Stimulated activated naive CD8-positive, alpha-beta T cell treated with anti-CD3 and anti-CD28 coated beads, Interleukin-15, amount 100 ng/mL, for 72 hours (primary cell): ENCODE measurements around the gene NOS3.
"Not testable (repeated sequence)": the region's sequence is repeated elsewhere in the genome, so short reads cannot be mapped to it uniquely, and the experiment has no call there.

Experiments used
- ATAC-seq: fragments of 150-1000 bp; cut with Tn5 transposase; 2 replicates; pipeline ENCODE4 v1.10.0; 2021; ENCODE audit warnings: mild to moderate bottlenecking, moderate library complexity
- DNase-seq, 2 donors: peaks; one replicate each; pipeline ENCODE4 v3.0.0; 2021 to 2022
- H3K27ac Mint-ChIP-seq, 2 donors: one replicate each; pipeline ENCODE4 v1.8.0; 2022; ENCODE audit warnings: mild to moderate bottlenecking in 2 of 2, mixed read lengths in 2 of 2, moderate library complexity in 2 of 2
- H3K27me3 Mint-ChIP-seq: one replicate; pipeline ENCODE4 v1.8.0; 2022; ENCODE audit warnings: mixed read lengths
- H3K4me1 Mint-ChIP-seq: one replicate; pipeline ENCODE4 v1.8.0; 2022; ENCODE audit warnings: mild to moderate bottlenecking, mixed read lengths
- H3K4me3 Mint-ChIP-seq, 2 donors: one replicate each; pipeline ENCODE4 v1.8.0; 2022; ENCODE audit warnings: mild to moderate bottlenecking in 2 of 2, mixed read lengths in 2 of 2, moderate library complexity in 1 of 2
- H3K9me3 Mint-ChIP-seq, 2 donors: one replicate each; pipeline ENCODE4 v1.8.0; 2022; ENCODE audit warnings: mixed read lengths in 2 of 2

The NOS3 gene

DNA sequence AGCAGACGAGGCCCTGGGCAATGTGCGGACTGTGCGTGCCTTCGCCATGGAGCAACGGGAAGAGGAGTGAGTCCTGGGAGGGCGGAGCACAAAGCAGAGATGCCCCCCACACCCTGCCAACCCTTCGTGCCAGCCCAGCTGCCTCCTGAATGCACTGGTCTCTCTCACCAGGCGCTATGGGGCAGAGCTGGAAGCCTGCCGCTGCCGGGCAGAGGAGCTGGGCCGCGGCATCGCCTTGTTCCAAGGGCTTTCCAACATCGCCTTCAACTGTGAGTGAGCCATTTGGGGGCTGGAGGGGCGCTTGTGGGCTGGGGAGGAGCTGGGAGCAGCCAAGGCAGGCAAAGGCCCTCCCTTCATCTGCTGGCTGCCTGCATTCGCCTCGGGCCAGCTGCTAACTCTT lies 45.1 kb downstream of the NOS3 start:
- Mint-ChIP-seq H3K4me1 (peaks cover 28% of the 10 kb centered on the region), H3K9me3 (no peaks in the 10 kb centered on the region), H3K27ac (no peak overlapping the region), H3K4me3 (no peak overlapping the region), H3K27me3 (no peaks in the 10 kb centered on the region)
- DNase-seq = no peak
- ATAC-seq = no peak

DNA sequence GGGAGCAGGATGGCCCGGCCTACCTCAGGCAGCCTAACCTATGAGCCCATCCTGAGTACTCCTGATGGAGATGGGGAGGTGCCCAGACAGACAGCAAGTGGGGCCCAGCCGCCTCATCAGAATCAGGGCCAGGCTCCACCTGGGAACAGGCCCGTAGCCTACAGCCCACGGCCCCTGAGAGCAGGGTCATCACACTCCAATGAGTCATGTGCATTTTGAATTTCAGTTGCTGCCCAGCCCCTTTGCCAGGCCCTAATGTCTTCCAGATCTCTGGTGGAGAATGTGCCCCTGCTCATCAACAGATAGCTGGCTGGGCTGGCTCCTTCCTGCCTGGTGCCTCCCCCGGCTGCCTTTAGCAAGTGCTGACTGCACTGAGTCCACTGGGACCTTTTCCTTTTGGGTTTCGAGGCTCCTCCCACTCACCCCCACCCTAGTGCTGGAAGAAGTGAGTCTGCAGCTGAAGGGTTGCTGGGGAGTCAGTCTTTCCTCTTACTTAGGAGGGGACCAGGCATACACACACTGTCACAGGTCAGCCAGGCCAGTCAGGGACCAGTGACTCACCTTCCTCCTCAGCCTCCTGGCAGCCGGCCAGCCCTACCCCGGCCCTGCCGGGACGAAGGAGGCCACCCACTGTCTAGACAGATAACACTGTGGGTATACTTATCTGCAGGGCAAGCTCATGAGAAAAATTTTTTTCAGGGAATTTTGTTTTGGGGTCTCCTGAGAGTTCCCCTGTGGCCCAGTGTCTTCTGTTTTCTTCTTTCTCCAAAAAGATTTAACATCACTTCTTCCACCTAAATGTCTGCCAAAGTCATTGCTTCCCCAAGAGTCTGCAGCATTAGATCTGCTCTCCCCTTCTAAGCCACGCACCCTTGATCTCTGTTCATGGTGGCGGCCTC lies 48.4 kb downstream of the NOS3 start:
- peaks cover 22% of the 10 kb centered on the region for H3K4me1 Mint-ChIP-seq
- DNase-seq = peak; percentile 61 to 74
- peak overlapping the region; percentile 38 to 94 for H3K27ac Mint-ChIP-seq
- H3K4me3 Mint-ChIP-seq = peak overlapping the region; percentile 2 to 59
- peak; percentile 85 for ATAC-seq
- no peaks in the 10 kb centered on the region for H3K9me3 Mint-ChIP-seq
- H3K27me3 Mint-ChIP-seq = no peaks in the 10 kb centered on the region

DNA sequence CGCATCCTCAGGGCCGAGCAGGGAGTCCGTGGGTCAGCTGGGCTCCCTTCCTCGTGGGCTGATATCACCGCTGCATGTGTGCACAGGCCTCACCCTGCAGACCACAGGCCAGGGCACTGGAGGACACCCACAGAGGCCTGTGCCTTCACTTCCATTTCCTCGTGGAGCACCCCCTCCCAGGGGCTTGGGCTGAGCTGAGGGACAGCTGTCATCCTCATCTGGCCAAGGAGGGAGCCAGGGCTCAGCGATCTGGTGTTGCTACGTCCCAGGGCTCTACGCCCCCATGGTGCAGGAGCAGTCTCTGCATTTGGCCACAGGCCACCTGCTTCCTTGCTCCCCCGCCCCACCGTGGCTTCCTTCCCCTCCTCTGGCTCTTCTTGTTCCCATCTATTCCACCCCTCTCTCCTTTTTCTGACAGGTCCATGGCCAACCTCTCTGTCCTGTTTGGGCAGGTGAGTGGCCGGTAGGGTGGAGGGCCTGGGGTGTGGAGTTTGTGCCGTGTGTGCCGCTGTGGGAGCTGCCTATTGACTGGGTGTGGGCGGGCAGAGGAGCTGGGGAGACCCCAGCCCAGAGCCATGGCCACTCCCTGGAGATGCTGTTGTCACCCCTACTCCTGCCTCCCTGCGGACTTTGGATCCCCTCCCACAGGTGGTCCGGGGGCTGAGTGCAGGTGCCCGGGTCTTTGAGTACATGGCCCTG lies 49.2 kb downstream of the NOS3 start:
- no peak for ATAC-seq
- Mint-ChIP-seq H3K27me3 (no peaks in the 10 kb centered on the region), H3K4me1 (peaks cover 22% of the 10 kb centered on the region), H3K4me3 (no peak overlapping the region), H3K9me3 (no peaks in the 10 kb centered on the region), H3K27ac (peak overlapping the region in 1 of 2 donors; percentile 42)
- no peak for DNase-seq

DNA sequence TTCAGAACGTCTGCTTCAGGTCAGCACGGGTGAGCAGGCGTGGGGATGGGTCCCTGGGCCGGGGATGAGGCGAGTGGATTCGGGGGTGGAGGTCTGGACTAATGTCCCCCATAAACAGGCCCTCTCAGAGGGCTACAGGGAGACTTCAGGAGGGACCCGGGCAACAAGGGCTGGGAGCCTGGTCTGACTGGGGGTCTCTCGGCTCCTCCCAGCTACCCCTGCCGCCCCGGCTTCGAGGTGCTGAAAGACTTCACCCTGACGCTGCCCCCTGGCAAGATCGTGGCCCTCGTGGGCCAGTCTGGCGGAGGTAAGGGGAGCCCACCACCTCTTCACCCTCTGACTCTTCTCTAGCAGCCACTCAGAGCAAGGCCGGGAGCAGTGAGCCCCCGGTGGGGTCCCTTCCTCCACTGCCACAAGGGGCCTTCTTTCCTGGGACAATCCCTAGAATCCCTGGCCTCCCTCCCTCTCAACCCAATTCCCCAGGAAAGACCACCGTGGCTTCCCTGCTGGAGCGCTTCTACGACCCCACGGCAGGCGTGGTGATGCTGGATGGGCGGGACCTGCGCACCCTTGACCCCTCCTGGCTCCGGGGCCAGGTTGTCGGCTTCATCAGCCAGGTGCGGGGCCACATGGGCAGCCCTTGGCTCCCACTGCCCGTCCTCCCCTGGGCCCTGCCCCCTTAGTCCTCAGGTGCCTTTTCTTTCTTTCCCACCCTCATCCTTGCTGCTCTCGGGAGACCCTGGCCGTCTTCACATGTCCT lies 50.0 kb downstream of the NOS3 start:
- H3K9me3 Mint-ChIP-seq = no peaks in the 10 kb centered on the region
- H3K27me3 Mint-ChIP-seq = no peaks in the 10 kb centered on the region
- H3K4me3 Mint-ChIP-seq = no peak overlapping the region
- ATAC-seq (no peak), DNase-seq (no peak)
- peaks cover 22% of the 10 kb centered on the region for H3K4me1 Mint-ChIP-seq
- H3K27ac Mint-ChIP-seq = peak overlapping the region in 1 of 2 donors; percentile 42

DNA sequence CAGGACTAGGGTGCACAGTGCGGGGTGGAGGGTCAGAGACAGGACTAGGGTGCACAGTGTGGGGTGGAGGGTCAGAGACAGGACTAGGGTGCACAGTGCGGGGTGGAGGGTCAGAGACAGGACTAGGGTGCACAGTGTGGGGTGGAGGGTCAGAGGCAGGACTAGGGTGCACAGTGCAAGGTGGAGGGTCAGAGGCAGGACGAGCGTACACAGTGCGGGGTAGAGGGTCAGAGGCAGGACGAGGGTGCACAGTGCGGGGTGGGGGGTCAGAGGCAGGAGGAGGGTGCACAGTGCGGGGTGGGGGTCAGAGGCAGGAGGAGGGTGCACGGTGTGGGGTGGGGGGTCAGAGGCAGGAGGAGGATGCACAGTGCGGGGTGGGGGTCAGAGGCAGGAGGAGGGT lies 52.6 kb downstream of the NOS3 start:
- not testable (repeated sequence) for H3K27ac Mint-ChIP-seq, H3K9me3 Mint-ChIP-seq, H3K4me3 Mint-ChIP-seq, H3K27me3 Mint-ChIP-seq, DNase-seq
- peaks cover 24% of the 10 kb centered on the region for H3K4me1 Mint-ChIP-seq
- peak; percentile 44 for ATAC-seq

DNA sequence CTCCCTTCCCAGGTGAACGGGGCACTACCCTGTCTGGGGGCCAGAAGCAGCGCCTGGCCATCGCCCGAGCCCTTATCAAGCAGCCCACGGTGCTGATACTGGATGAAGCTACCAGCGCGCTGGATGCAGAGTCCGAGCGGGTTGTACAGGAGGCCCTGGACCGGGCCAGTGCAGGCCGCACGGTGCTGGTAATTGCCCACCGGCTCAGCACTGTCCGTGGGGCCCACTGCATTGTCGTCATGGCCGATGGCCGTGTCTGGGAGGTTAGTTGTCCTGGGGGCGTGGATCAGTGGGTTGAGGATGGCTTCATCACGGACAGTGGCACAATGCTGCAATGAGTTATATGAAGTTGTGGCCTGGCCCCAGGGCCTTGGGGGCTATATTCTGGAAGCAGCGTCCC lies 53.1 kb downstream of the NOS3 start:
- Mint-ChIP-seq H3K27me3 (no peaks in the 10 kb centered on the region), H3K4me3 (no peak overlapping the region), H3K4me1 (peaks cover 19% of the 10 kb centered on the region), H3K9me3 (no peaks in the 10 kb centered on the region), H3K27ac (no peak overlapping the region)
- no peak for ATAC-seq
- DNase-seq = no peak

DNA sequence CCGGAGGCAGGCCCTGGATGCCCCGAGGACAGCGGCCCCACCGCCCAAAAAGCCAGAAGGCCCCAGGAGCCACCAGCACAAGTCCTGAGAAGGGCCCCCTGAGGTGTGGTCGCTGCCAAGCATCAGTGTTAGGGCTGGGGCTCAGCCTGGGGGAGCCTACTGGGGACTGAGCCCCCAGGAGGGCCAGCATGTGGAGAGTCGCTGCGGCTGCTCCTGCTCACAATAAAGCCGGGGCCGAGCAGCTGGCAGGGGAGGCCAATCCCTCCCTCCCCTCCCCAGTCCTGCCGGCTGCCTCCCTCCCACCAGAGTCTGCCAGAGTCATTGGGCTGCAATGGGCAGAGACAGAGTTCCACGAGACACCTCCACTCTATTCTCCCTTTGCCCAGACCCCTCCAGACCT lies 54.4 kb downstream of the NOS3 start:
- Mint-ChIP-seq H3K9me3 (no peaks in the 10 kb centered on the region), H3K4me1 (peaks cover 6% of the 10 kb centered on the region), H3K27ac (peak overlapping the region in 1 of 2 donors; percentile 34), H3K4me3 (no peak overlapping the region), H3K27me3 (peaks cover 6% of the 10 kb centered on the region)
- DNase-seq (no peak), ATAC-seq (no peak)

DNA sequence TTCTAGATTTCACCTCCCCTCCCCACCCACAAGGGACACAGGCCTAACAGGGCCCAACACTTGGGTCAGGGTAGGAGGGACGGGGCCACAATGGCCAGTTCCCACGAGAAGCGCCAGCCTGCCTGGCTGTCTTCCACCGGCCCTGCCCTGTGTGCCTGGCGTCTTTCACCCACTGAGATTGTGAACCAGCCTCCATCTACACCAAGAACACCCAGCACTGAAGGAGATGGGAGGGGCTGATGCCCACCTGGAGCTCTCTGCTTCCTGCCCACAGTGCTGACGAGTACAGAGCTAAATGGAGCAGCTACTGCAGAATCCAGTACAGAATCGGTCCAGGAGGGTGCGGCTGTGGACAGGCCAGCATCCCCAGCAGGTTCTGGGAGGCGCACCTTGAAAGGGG lies 55.1 kb downstream of the NOS3 start:
- H3K4me1 Mint-ChIP-seq = peaks cover 5% of the 10 kb centered on the region
- H3K27ac Mint-ChIP-seq = no peak overlapping the region
- H3K27me3 Mint-ChIP-seq = peaks cover 10% of the 10 kb centered on the region
- DNase-seq = no peak
- no peak overlapping the region for H3K4me3 Mint-ChIP-seq
- no peak for ATAC-seq
- no peaks in the 10 kb centered on the region for H3K9me3 Mint-ChIP-seq

DNA sequence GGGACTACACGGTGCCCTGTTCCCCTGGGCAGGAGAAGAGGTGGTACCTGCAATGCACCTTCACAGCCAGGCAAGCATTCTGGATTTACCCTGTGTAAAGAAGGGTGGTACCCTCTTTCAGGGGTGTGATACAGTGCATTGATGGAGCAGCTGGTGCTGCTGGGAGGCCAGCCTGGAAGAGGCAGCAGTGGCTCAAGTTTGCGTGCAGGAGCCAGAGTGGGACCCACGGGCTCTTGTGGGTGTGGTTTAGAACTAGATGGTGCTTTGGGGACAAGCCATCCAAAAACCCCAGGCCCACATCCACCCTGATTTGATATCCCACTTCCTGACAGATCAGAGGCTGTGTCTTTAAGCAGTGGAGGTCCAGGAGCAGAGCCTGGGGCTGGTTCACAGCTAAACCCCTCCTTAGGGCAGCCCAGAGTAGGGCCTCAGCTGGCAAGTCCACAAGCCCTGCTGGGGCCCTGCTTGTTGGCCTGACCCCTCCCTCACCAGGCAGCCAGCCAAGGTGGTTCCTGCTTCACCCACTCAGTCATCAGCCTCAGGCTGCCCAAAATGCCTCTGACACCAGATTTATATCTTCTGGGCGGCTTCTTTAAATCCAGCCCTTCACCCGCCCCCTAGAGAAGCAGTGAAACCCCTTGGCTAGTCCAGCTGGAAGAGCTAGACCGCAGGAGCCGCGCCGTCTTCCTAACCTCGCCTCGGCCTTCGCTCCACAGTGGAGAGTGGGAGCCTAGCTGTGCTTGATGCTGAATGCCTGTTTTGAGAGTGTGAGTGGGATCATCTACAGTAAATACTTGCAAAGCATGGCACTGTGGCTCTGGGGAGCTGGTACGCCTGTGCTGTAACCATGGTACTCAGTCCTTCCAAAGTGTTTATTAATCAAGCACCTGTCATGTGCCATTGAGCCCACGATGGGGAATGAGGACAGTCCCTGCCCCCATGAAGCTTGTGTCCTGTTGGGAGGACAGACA lies 56.1 kb downstream of the NOS3 start:
- no peak overlapping the region for H3K27ac Mint-ChIP-seq
- ATAC-seq (no peak), DNase-seq (no peak)
- no peak overlapping the region for H3K4me3 Mint-ChIP-seq
- peaks cover 10% of the 10 kb centered on the region for H3K27me3 Mint-ChIP-seq
- H3K4me1 Mint-ChIP-seq = peaks cover 10% of the 10 kb centered on the region
- H3K9me3 Mint-ChIP-seq = no peaks in the 10 kb centered on the region

DNA sequence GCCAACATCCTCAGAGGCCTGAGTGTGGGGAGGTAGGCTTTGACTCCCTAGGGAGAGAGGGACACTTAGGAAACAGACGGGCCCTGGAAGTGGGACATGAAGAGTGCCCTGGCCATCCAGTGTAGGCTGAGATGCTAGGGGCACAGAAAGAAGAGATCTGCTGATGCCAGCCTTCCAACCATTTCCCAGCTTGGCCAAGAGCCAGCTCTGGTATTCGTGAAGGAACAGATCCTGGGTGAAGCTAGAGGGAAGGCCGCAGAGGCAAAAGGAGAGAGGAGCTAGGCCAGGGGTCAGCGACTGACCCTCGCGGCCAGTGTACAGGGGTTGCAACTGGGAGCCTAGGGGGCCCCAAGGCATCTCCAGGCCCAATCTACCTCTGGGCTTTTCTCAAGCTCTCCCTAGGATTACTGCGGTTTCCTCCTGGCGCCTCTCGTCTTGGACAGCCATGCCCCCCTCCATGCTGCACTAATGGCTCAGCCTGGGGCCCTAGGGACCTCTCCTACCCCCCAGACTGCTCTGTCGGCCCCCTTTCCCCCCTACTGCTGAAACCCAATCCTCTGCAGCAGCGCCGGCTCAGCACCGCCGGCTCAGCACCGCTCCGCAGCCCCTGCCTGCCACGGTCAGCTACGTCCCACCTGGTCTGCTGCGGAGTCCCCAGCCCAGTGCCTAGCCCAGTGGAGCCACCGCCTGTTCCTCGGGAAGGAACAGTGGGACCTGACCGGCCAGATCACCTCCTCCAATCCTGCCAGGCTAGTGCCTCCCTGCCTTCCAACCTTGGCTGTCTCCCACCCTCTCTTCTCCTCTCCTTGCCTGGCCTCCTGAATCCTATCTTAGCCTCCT lies 57.4 kb downstream of the NOS3 start, which contains the start of gene ASIC3:
ASIC3 (plus strand) TSS at position 556 of the 840 bp plus-strand sequence. CDS start 355 bp downstream, outside the sequence.
- Mint-ChIP-seq H3K4me3 (no peak within 1 kb of the TSS), H3K27ac (no peak within 1 kb of the TSS), H3K27me3 (peaks cover 10% of the 10 kb centered on the region)

DNA sequence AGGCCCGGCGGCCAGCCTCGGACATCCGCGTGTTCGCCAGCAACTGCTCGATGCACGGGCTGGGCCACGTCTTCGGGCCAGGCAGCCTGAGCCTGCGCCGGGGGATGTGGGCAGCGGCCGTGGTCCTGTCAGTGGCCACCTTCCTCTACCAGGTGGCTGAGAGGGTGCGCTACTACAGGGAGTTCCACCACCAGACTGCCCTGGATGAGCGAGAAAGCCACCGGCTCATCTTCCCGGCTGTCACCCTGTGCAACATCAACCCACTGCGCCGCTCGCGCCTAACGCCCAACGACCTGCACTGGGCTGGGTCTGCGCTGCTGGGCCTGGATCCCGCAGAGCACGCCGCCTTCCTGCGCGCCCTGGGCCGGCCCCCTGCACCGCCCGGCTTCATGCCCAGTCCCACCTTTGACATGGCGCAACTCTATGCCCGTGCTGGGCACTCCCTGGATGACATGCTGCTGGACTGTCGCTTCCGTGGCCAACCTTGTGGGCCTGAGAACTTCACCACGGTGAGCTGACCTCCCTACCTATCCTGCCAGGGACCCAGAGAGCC lies 58.2 kb downstream of the NOS3 start:
- peaks cover 10% of the 10 kb centered on the region for H3K27me3 Mint-ChIP-seq
- DNase-seq (no peak), ATAC-seq (no peak)
- no peak overlapping the region for H3K27ac Mint-ChIP-seq
- H3K9me3 Mint-ChIP-seq = no peaks in the 10 kb centered on the region
- H3K4me3 Mint-ChIP-seq = no peak overlapping the region
- peaks cover 11% of the 10 kb centered on the region for H3K4me1 Mint-ChIP-seq

More for the DNA sequence above, 57.4 kb downstream of the NOS3 start, which contains the start of gene ASIC3:
- no peak for DNase-seq
- peaks cover 11% of the 10 kb centered on the region for H3K4me1 Mint-ChIP-seq
- no peak for ATAC-seq
- H3K9me3 Mint-ChIP-seq = no peaks in the 10 kb centered on the region

DNA sequence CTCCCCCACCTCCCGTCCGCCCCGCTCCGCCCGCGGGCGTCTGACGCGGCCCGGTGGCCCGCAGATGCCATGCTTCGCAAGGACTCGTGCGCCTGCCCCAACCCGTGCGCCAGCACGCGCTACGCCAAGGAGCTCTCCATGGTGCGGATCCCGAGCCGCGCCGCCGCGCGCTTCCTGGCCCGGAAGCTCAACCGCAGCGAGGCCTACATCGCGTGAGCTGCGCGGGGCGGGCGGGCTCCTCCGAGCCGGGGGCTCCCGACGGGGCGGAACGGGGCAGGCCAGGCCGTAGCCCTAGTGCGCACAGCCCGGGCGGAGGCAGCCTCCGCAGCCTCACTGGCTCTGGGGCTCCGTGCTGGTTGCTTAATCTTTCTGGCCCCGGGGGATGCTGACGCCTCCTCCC lies 60.3 kb downstream of the NOS3 start:
- no peaks in the 10 kb centered on the region for H3K9me3 Mint-ChIP-seq
- H3K27me3 Mint-ChIP-seq = peaks cover 10% of the 10 kb centered on the region
- no peak overlapping the region for H3K4me3 Mint-ChIP-seq
- no peak overlapping the region for H3K27ac Mint-ChIP-seq
- peaks cover 11% of the 10 kb centered on the region for H3K4me1 Mint-ChIP-seq
- ATAC-seq (peak; percentile 59), DNase-seq (peak; percentile 37 to 46)

DNA sequence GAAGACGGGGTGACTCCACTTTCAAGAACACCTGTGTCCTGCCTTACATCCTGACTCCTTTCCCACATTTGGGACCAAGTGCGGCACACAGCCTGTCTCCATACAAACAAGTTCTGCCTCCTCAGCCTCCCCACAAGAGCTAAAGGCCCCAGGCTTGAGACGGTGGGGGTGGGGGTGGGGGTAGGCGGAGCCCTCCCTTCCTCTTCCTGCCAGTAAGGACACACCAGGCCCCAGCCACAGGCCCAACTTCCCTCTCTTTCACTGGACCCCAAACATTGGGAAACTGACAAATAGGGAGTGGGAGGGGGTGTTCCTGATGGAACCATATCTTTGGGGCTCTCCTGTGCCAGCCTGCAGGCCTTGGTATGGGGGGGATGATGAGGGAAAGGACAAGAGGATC lies 62.3 kb downstream of the NOS3 start:
- DNase-seq (no peak), ATAC-seq (no peak)
- Mint-ChIP-seq H3K4me3 (no peak overlapping the region), H3K27ac (no peak overlapping the region), H3K27me3 (peaks cover 10% of the 10 kb centered on the region), H3K9me3 (no peaks in the 10 kb centered on the region), H3K4me1 (peaks cover 20% of the 10 kb centered on the region)

DNA sequence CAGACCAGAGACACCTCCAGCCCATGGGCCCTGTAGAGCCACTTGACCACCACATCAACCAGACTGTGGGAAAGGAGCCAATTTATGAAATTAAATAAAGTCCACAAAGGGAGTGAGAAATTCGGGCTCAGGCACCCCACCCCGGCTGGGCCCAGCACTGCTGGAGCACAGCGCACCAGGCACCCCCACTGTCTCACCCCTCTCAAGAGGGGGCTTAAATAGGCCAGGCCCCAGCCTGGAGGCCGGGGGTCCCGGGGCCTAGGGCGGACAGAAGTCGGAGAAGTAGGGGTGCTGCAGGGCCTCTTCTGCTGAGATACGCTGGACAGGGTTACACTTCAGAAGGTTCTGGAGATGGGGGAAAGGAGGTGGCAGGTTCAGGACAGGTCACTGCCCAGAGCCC lies 62.9 kb downstream of the NOS3 start:
- Mint-ChIP-seq H3K27ac (no peak overlapping the region), H3K27me3 (peaks cover 10% of the 10 kb centered on the region), H3K4me3 (no peak overlapping the region), H3K9me3 (no peaks in the 10 kb centered on the region), H3K4me1 (peaks cover 25% of the 10 kb centered on the region)
- DNase-seq (no peak), ATAC-seq (no peak)
